Stimulated activated CD4-positive, alpha-beta T cell treated with anti-CD3 and anti-CD28 coated beads, Interleukin-4, amount 100 ng/mL, for 48 hours (primary cell): ENCODE data around the gene AOPEP.

Experiments used
- DNase-seq, 2 donors: peaks; one replicate each; pipeline ENCODE4 v3.0.0-alpha.2; 2020; ENCODE audit warnings: low read depth in 2 of 2

AOPEP gene

GRCh38 chr9:95032580-95033341, 306.3 kb downstream of the AOPEP start:
- no peak for DNase-seq

- DNase-seq, result no peak
Observed at GRCh38 chr9:95035846-95036245, 309.3 kb downstream of the AOPEP start.

GRCh38 chr9:95036676-95037075, 310.2 kb downstream of the AOPEP start:
- no peak for DNase-seq

GRCh38 chr9:95037789-95038521, 311.5 kb downstream of the AOPEP start:
- DNase-seq, result no peak

GRCh38 chr9:95038666-95039065, 312.2 kb downstream of the AOPEP start:
- no peak for DNase-seq

GRCh38 chr9:95040106-95040505, 313.6 kb downstream of the AOPEP start:
- no peak for DNase-seq

GRCh38 chr9:95043826-95044225, 317.3 kb downstream of the AOPEP start:
- no peak for DNase-seq

GRCh38 chr9:95044731-95045508, 318.4 kb downstream of the AOPEP start:
- no peak for DNase-seq

GRCh38 chr9:95045751-95046150, 319.3 kb downstream of the AOPEP start:
- DNase-seq, result no peak

GRCh38 chr9:95047452-95048224, 321.1 kb downstream of the AOPEP start:
- DNase-seq, result no peak

GRCh38 chr9:95048225-95049087, 322.0 kb downstream of the AOPEP start:
- peak; percentile 42 to 50 for DNase-seq

- DNase-seq, result no peak
Observed at GRCh38 chr9:95049761-95050160, 323.3 kb downstream of the AOPEP start.

GRCh38 chr9:95053611-95054570, 327.4 kb downstream of the AOPEP start:
- no peak for DNase-seq

GRCh38 chr9:95055334-95055850, 328.9 kb downstream of the AOPEP start:
- no peak for DNase-seq

GRCh38 chr9:95055851-95056551, 329.5 kb downstream of the AOPEP start:
- DNase-seq, result no peak

- DNase-seq, result no peak
Observed at GRCh38 chr9:95057101-95057500, 330.6 kb downstream of the AOPEP start.

- no peak for DNase-seq
Observed at GRCh38 chr9:95058121-95058785, 331.8 kb downstream of the AOPEP start.

- DNase-seq, result no peak
Observed at GRCh38 chr9:95058795-95059386, 332.4 kb downstream of the AOPEP start.
